ENCODE results near the gene ATXN3L.

DNA sequence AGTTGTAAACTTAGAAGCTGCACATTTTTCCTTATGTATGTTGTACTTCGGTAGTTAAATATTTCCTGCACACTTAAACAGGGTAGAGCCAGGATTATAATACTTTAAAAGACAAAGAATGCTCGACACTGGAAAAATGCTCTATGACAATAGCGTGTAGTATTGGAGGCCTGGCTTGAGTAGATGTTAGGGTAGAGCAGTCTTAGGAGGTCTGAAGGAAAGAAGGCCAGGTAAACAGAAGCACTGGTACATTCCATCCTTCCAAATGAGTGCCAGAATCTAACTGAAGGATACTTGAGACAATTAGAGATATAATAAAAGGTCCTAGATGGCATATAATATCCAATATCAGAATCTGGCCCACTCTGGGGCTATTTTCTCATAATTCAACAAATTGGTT lies 42.3 kb downstream of the ATXN3L start:
- TF ChIP-seq POLR2A (IDR thresholded peaks at IDR 0.05) = no peak
- TF ChIP-seq, protein P1, sequence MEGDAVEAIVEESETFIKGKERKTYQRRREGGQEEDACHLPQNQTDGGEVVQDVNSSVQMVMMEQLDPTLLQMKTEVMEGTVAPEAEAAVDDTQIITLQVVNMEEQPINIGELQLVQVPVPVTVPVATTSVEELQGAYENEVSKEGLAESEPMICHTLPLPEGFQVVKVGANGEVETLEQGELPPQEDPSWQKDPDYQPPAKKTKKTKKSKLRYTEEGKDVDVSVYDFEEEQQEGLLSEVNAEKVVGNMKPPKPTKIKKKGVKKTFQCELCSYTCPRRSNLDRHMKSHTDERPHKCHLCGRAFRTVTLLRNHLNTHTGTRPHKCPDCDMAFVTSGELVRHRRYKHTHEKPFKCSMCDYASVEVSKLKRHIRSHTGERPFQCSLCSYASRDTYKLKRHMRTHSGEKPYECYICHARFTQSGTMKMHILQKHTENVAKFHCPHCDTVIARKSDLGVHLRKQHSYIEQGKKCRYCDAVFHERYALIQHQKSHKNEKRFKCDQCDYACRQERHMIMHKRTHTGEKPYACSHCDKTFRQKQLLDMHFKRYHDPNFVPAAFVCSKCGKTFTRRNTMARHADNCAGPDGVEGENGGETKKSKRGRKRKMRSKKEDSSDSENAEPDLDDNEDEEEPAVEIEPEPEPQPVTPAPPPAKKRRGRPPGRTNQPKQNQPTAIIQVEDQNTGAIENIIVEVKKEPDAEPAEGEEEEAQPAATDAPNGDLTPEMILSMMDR (IDR thresholded peaks at IDR 0.05) = no peak

Measured in right lobe of liver (tissue), 4 donors.